Thyroid gland (tissue), 4 donors: ENCODE data around the gene MDFI. TPM values are rescaled to one million over a fixed set of nuclear protein-coding genes. Genes with fewer than 3 reads are reported as not detected.

Experiments used
- DNase-seq, 2 donors: peaks; one replicate each; pipeline ENCODE4 v3.0.0-alpha.2; 2019
- H3K27ac ChIP-seq, 3 donors: fragments of 200-600 bp; sonication (generic); 1 replicate in 2 of 3; 2 replicates in 1 of 3; pipeline ENCODE4 v1.5.1; 2016 to 2019; ENCODE audit warnings: mild to moderate bottlenecking in 1 of 3, moderate library complexity in 1 of 3
- H3K27me3 ChIP-seq: fragments of 200-600 bp; sonication (generic); one replicate; pipeline ENCODE4 v1.5.1; 2019
- H3K36me3 ChIP-seq, 2 donors: fragments of 200-600 bp; sonication (generic); one replicate each; pipeline ENCODE4 v1.5.1; 2016 to 2019
- H3K4me1 ChIP-seq, 2 donors: fragments of 200-600 bp; sonication (generic); one replicate each; pipeline ENCODE4 v1.5.1; 2017 to 2019
- H3K4me3 ChIP-seq, 3 donors: fragments of 200-600 bp; sonication (generic); replicated peaks in 1 of 3; 1 replicate in 2 of 3; 2 replicates in 1 of 3; pipeline ENCODE4 v1.5.1; 2016; ENCODE audit warnings: mild to moderate bottlenecking in 1 of 3
- H3K9me3 ChIP-seq: fragments of 200-600 bp; sonication (generic); one replicate; pipeline ENCODE4 v1.5.1; 2017
- POLR2A ChIP-seq, 2 donors: fragments of 450-650 bp; IDR thresholded peaks; one replicate each; pipeline ENCODE4 v1.6.1; 2017; ENCODE audit warnings: antibody characterized with exemption in 2 of 2, mild to moderate bottlenecking in 2 of 2, moderate library complexity in 1 of 2
- whole genome bisulfite sequencing, 2 donors: methylation state at CpG; one replicate each; pipeline ENCODE4 v1.1.5; 2017; 5-methylcytosine and 5-hydroxymethylcytosine counted together
- intact Hi-C: fragments of 100-400 bp; cut with DNase I; formaldehyde crosslinking; loops from one replicate; pipeline ENCODE4 v1.15.1; 2023
- total RNA-seq, 4 donors: library from RNA; depleted of rRNA; stranded (reverse); fragments of >200 nt; gene quantifications; one replicate each; pipeline ENCODE4 v1.2.3, GENCODE V29; 2016
- TF ChIP-seq, protein P1 (sequence below), 6 experiments: fragments of 200-600 bp in 3 of 6; fragments of 450-650 bp in 3 of 6; sonication (generic) in 3 of 6; IDR thresholded peaks; one replicate each; pipeline ENCODE4 v1.5.1; 2016 to 2019; ENCODE audit warnings: antibody characterized with exemption in 6 of 6, mild to moderate bottlenecking in 2 of 6, inconsistent platforms in 1 of 6, moderate library complexity in 1 of 6

Gene MDFI
- total RNA-seq, 4 donors from 2014 or later, result 2.9 to 9.3 (median 6.5) TPM

- no peak for TF ChIP-seq POLR2A (IDR thresholded peaks at IDR 0.05)
- TF ChIP-seq, protein P1, sequence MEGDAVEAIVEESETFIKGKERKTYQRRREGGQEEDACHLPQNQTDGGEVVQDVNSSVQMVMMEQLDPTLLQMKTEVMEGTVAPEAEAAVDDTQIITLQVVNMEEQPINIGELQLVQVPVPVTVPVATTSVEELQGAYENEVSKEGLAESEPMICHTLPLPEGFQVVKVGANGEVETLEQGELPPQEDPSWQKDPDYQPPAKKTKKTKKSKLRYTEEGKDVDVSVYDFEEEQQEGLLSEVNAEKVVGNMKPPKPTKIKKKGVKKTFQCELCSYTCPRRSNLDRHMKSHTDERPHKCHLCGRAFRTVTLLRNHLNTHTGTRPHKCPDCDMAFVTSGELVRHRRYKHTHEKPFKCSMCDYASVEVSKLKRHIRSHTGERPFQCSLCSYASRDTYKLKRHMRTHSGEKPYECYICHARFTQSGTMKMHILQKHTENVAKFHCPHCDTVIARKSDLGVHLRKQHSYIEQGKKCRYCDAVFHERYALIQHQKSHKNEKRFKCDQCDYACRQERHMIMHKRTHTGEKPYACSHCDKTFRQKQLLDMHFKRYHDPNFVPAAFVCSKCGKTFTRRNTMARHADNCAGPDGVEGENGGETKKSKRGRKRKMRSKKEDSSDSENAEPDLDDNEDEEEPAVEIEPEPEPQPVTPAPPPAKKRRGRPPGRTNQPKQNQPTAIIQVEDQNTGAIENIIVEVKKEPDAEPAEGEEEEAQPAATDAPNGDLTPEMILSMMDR (IDR thresholded peaks at IDR 0.05), result no peak
- peaks cover 12 to 13% of the 10 kb centered on the region in 2 donors for H3K36me3 ChIP-seq
- H3K4me3 ChIP-seq, result no peak overlapping the region
- intact Hi-C loops, result no loop called here
- no peaks in the 10 kb centered on the region for H3K27me3 ChIP-seq
- no peak overlapping the region for H3K27ac ChIP-seq
- WGBS, 2 donors, result 95 to 99% methylated on average over 12 to 19 of the region's 25 CpGs
- no peak for DNase-seq
- H3K4me1 ChIP-seq, result peaks cover 20 to 44% of the 10 kb centered on the region in 2 donors
- H3K9me3 ChIP-seq, result no peaks in the 10 kb centered on the region
Observed at GRCh38 chr6:41690541-41691330, 52.5 kb downstream of the MDFI start.

DNA sequence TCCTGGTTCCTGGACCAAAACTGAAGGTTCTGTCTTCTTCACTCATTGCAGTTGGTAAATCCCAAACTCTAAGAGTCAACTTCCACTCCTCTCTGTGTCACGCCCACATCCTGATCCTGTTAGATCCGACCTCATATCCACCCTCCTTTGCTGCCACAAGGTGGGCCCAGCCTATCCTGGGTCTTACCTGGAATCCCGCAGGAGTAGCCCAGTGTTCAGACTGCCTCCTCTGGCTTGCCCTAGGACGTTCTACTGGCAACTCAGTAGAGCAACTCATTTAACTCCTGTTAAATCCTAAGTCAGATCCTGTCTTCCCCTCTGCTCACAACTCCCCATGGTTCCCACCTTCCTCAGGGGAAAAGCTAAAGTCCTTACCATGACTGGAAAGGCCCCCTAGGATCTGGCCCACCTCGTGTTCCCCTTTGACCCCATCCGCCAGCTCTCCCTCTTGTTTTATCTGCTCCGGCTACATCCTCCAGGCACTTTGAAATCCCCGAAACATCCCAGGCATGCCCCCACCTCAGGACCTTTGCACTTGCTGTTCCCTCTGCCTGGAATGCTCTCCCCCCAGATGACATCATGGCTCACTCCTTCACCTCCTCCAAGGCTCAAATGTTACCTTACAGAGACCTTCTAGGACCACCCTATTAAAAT, 53.3 kb downstream of the MDFI start:
- no peak overlapping the region for H3K27ac ChIP-seq
- H3K4me1 ChIP-seq, result peaks cover 20 to 44% of the 10 kb centered on the region in 2 donors
- intact Hi-C loops, result no loop called here
- TF ChIP-seq POLR2A (IDR thresholded peaks at IDR 0.05), result no peak
- TF ChIP-seq, protein P1 (IDR thresholded peaks at IDR 0.05), result no peak
- 89 to 91% methylated on average over 8 of the region's 8 CpGs for WGBS, 2 donors
- no peak overlapping the region for H3K4me3 ChIP-seq
- H3K36me3 ChIP-seq, result peaks cover 8 to 11% of the 10 kb centered on the region in 2 donors
- no peak for DNase-seq
- H3K9me3 ChIP-seq, result no peaks in the 10 kb centered on the region
- H3K27me3 ChIP-seq, result no peaks in the 10 kb centered on the region

- TF ChIP-seq, protein P1 (IDR thresholded peaks at IDR 0.05), result no peak
- no peak for TF ChIP-seq POLR2A (IDR thresholded peaks at IDR 0.05)
- Histone ChIP-seq H3K27ac (no peak overlapping the region), H3K36me3 (peaks cover 8 to 11% of the 10 kb centered on the region in 2 donors), H3K4me3 (no peak overlapping the region), H3K27me3 (no peaks in the 10 kb centered on the region), H3K4me1 (peaks cover 20 to 38% of the 10 kb centered on the region in 2 donors), H3K9me3 (no peaks in the 10 kb centered on the region)
- intact Hi-C loops, result no loop called here
- no peak for DNase-seq
Observed at GRCh38 chr6:41692080-41692675, 53.9 kb downstream of the MDFI start.

- H3K4me3 ChIP-seq, result no peak overlapping the region
- DNase-seq, result no peak
- no peaks in the 10 kb centered on the region for H3K27me3 ChIP-seq
- WGBS, 2 donors, result 97% methylated on average over 2 of the region's 2 CpGs
- no peak overlapping the region for H3K27ac ChIP-seq
- peaks cover 20 to 32% of the 10 kb centered on the region in 2 donors for H3K4me1 ChIP-seq
- intact Hi-C loops, result no loop called here
- H3K36me3 ChIP-seq, result peaks cover 8 to 11% of the 10 kb centered on the region in 2 donors
- TF ChIP-seq, protein P1 (IDR thresholded peaks at IDR 0.05), result no peak
- no peak for TF ChIP-seq POLR2A (IDR thresholded peaks at IDR 0.05)
- H3K9me3 ChIP-seq, result no peaks in the 10 kb centered on the region
Observed at GRCh38 chr6:41692730-41693129, 54.5 kb downstream of the MDFI start.
